ENCODE data around the gene SLC9C1. TPM values are rescaled to one million over a fixed set of nuclear protein-coding genes. Genes with fewer than 3 reads are reported as not detected.

Gene SLC9C1
- total and polyA plus RNA-seq, 2 of the 13 experiments (the other 11 are each of a cell fraction or from before 2014, with no cell fraction given), result not detected

DNA sequence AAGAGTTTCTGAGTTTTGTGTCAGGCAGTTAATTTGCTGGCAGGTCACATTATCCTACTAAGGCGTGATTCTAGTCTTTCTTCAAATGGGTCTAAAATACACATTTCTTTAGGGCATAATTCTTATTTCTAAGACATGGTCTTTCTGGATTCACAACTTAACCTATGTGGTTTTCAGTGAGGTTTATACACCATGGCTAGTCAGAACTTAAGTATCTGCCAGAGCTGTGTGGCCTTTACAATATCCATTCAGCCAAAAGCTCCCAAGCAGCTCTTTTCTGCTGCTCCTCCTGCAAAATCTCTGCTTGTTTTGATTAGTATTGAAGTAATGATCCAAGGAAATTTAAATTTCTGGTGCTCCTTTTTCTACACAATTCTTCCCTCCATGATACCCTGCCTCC is 33.5 kb downstream of the SLC9C1 start:
- Histone ChIP-seq H4K20me1 (ENCODE audit: insufficient read depth, low read length) (no peaks in the 10 kb centered on the region), H2AFZ (ENCODE audit: low read length) (no peak overlapping the region), H3K9ac (ENCODE audit: insufficient read depth, low read depth, low read length) (no peak overlapping the region), H3K4me2 (ENCODE audit: low read depth, low read length) (no peak overlapping the region), H3K4me3 (replicated peaks in 1 of 3; ENCODE audit: insufficient read depth in 1 of 3, low read depth in 2 of 3, low read length in 3 of 3) (no peak overlapping the region), H3K36me3 (replicated peaks in 1 of 2; ENCODE audit: control insufficient read depth in 1 of 2, insufficient read depth in 2 of 2, low read length in 2 of 2) (no peaks in the 10 kb centered on the region), H3K9me3 (ENCODE audit: low read length) (no peaks in the 10 kb centered on the region), H3K27ac (ENCODE audit: extremely low read length, insufficient read depth, low read length) (no peak overlapping the region), H3K4me1 (ENCODE audit: insufficient read depth, low read length) (no peaks in the 10 kb centered on the region), H3K27me3 (ENCODE audit: control insufficient read depth in 1 of 2, insufficient read depth in 2 of 2, low read length in 2 of 2) (no peaks in the 10 kb centered on the region), H3K79me2 (ENCODE audit: insufficient read depth, low read length) (no peaks in the 10 kb centered on the region)
- CTCF ChIA-PET (ENCODE audit: low intra/inter-chr PET ratio, low total read pairs), result no interaction called here
- ATAC-seq (no peak), DNase-seq (ENCODE audit: low spot score) (no peak), FAIRE-seq (no peak)
- no TSS peak for BruUV-seq (replicated peaks)
- 5% methylated on average over 1 of the region's 1 CpG for WGBS (ENCODE audit: low lambda C conversion rate)
- intact Hi-C loops (cut with micrococcal nuclease; ENCODE audit: unreplicated experiment), result no loop called here
- POLR2A ChIA-PET, result no interaction called here
- TF ChIP-seq FOXA3 (CRISPR knock-in tag; IDR thresholded peaks at IDR 0.05) (no peak), ZFAT (CRISPR knock-in tag; conservative IDR thresholded peaks at IDR 0.05) (no peak), FOXM1 (CRISPR knock-in tag; IDR thresholded peaks at IDR 0.05) (no peak)
- TF ChIP-seq, protein P1, sequence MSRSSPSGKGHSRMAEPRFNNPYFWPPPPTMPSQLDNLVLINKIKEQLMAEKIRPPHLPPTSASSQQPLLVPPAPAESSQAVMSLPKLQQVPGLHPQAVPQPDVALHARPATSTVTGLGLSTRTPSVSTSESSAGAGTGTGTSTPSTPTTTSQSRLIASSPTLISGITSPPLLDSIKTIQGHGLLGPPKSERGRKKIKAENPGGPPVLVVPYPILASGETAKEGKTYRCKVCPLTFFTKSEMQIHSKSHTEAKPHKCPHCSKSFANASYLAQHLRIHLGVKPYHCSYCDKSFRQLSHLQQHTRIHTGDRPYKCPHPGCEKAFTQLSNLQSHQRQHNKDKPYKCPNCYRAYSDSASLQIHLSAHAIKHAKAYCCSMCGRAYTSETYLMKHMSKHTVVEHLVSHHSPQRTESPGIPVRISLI (CRISPR knock-in tag; IDR thresholded peaks at IDR 0.05; ENCODE audit: borderline replicate concordance), result no peak
- TF ChIP-seq, protein P2, sequence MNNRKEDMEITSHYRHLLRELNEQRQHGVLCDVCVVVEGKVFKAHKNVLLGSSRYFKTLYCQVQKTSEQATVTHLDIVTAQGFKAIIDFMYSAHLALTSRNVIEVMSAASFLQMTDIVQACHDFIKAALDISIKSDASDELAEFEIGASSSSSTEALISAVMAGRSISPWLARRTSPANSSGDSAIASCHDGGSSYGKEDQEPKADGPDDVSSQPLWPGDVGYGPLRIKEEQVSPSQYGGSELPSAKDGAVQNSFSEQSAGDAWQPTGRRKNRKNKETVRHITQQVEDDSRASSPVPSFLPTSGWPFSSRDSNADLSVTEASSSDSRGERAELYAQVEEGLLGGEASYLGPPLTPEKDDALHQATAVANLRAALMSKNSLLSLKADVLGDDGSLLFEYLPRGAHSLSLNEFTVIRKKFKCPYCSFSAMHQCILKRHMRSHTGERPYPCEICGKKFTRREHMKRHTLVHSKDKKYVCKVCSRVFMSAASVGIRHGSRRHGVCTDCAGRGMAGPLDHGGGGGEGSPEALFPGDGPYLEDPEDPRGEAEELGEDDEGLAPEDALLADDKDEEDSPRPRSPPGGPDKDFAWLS (CRISPR knock-in tag; IDR thresholded peaks at IDR 0.05; ENCODE audit: borderline replicate concordance), result no peak
- in situ Hi-C loops (cut with HindIII; ENCODE audit: extremely low pct_ligation_motif_present, low pct_unique_long_range_greater_than_20kb), result no loop called here
